IPS-20b (cell line): Measurements from ENCODE around the gene DENND1A.

Source experiments
- H3K27ac ChIP-seq: one replicate; pipeline ENCODE4 v1.5.1; 2013; ENCODE audit warnings: low read length
- H3K27me3 ChIP-seq: 2 replicates; pipeline ENCODE4 v1.6.1; 2013; ENCODE audit warnings: mild to moderate bottlenecking, low read length, inconsistent platforms; ENCODE audit not compliant: insufficient read depth
- H3K36me3 ChIP-seq: 2 replicates; pipeline ENCODE4 v1.6.1; 2013; ENCODE audit warnings: low read depth, mild to moderate bottlenecking, inconsistent platforms, low read length, moderate library complexity; ENCODE audit not compliant: insufficient read depth
- H3K4me1 ChIP-seq: 2 replicates; pipeline ENCODE4 v1.6.1; 2013; ENCODE audit warnings: mild to moderate bottlenecking, control low read depth, inconsistent platforms, low read length, moderate library complexity; ENCODE audit not compliant: insufficient read depth
- H3K4me3 ChIP-seq: 2 replicates; pipeline ENCODE4 v1.5.1; 2013; ENCODE audit warnings: mild to moderate bottlenecking, low read length, inconsistent platforms
- H3K9ac ChIP-seq: 2 replicates; pipeline ENCODE4 v1.6.1; 2013; ENCODE audit warnings: low read depth, mild to moderate bottlenecking, inconsistent platforms, low read length, moderate library complexity
- H3K9me3 ChIP-seq: 2 replicates; pipeline ENCODE4 v1.6.1; 2013; ENCODE audit warnings: mild to moderate bottlenecking, low read depth, low read length, inconsistent platforms; ENCODE audit not compliant: insufficient read depth

The DENND1A gene

GRCh38 chr9:123523845-123524244, 406.1 kb downstream of the DENND1A start:
- H3K9me3 ChIP-seq: no peaks in the 10 kb centered on the region
- no peaks in the 10 kb centered on the region for H3K4me1 ChIP-seq
- H3K4me3 ChIP-seq: no peak overlapping the region
- H3K36me3 ChIP-seq: no peaks in the 10 kb centered on the region
- no peaks in the 10 kb centered on the region for H3K27me3 ChIP-seq
- no peak overlapping the region for H3K9ac ChIP-seq
- H3K27ac ChIP-seq: no peak overlapping the region

- no peaks in the 10 kb centered on the region for H3K36me3 ChIP-seq
- H3K27me3 ChIP-seq: no peaks in the 10 kb centered on the region
- no peak overlapping the region for H3K9ac ChIP-seq
- H3K4me3 ChIP-seq: no peak overlapping the region
- no peak overlapping the region for H3K27ac ChIP-seq
- no peaks in the 10 kb centered on the region for H3K9me3 ChIP-seq
- H3K4me1 ChIP-seq: no peaks in the 10 kb centered on the region
These were observed 406.9 kb downstream of the DENND1A start for GRCh38 chr9:123523001-123523400.

GRCh38 chr9:123522251-123522650, 407.7 kb downstream of the DENND1A start:
- no peak overlapping the region for H3K9ac ChIP-seq
- H3K27ac ChIP-seq: no peak overlapping the region
- H3K36me3 ChIP-seq: no peaks in the 10 kb centered on the region
- H3K27me3 ChIP-seq: no peaks in the 10 kb centered on the region
- no peaks in the 10 kb centered on the region for H3K9me3 ChIP-seq
- H3K4me3 ChIP-seq: no peak overlapping the region
- H3K4me1 ChIP-seq: no peaks in the 10 kb centered on the region

GRCh38 chr9:123518338-123518737, 411.6 kb downstream of the DENND1A start:
- no peak overlapping the region for H3K4me3 ChIP-seq
- no peaks in the 10 kb centered on the region for H3K4me1 ChIP-seq
- no peaks in the 10 kb centered on the region for H3K27me3 ChIP-seq
- H3K27ac ChIP-seq: no peak overlapping the region
- no peaks in the 10 kb centered on the region for H3K36me3 ChIP-seq
- no peak overlapping the region for H3K9ac ChIP-seq
- H3K9me3 ChIP-seq: no peaks in the 10 kb centered on the region

GRCh38 chr9:123517512-123517911, 412.4 kb downstream of the DENND1A start:
- Histone ChIP-seq H3K9ac (no peak overlapping the region), H3K9me3 (no peaks in the 10 kb centered on the region), H3K27ac (no peak overlapping the region), H3K4me3 (no peak overlapping the region), H3K27me3 (no peaks in the 10 kb centered on the region), H3K4me1 (no peaks in the 10 kb centered on the region), H3K36me3 (no peaks in the 10 kb centered on the region)

- no peaks in the 10 kb centered on the region for H3K27me3 ChIP-seq
- H3K9me3 ChIP-seq: no peaks in the 10 kb centered on the region
- no peak overlapping the region for H3K4me3 ChIP-seq
- H3K4me1 ChIP-seq: no peaks in the 10 kb centered on the region
- no peak overlapping the region for H3K27ac ChIP-seq
- H3K9ac ChIP-seq: no peak overlapping the region
- no peaks in the 10 kb centered on the region for H3K36me3 ChIP-seq
These were observed 415.2 kb downstream of the DENND1A start for GRCh38 chr9:123514766-123515165.

- H3K36me3 ChIP-seq: no peaks in the 10 kb centered on the region
- no peaks in the 10 kb centered on the region for H3K9me3 ChIP-seq
- no peak overlapping the region for H3K27ac ChIP-seq
- no peaks in the 10 kb centered on the region for H3K4me1 ChIP-seq
- H3K4me3 ChIP-seq: no peak overlapping the region
- H3K27me3 ChIP-seq: no peaks in the 10 kb centered on the region
- H3K9ac ChIP-seq: no peak overlapping the region
These were observed 416.4 kb downstream of the DENND1A start for GRCh38 chr9:123513554-123513953.

GRCh38 chr9:123511326-123512277, 418.3 kb downstream of the DENND1A start:
- no peak overlapping the region for H3K9ac ChIP-seq
- no peaks in the 10 kb centered on the region for H3K9me3 ChIP-seq
- no peak overlapping the region for H3K27ac ChIP-seq
- no peaks in the 10 kb centered on the region for H3K27me3 ChIP-seq
- H3K4me3 ChIP-seq: no peak overlapping the region
- H3K4me1 ChIP-seq: no peaks in the 10 kb centered on the region
- H3K36me3 ChIP-seq: no peaks in the 10 kb centered on the region

GRCh38 chr9:123509646-123510045, 420.3 kb downstream of the DENND1A start:
- Histone ChIP-seq H3K4me3 (no peak overlapping the region), H3K9ac (no peak overlapping the region), H3K4me1 (no peaks in the 10 kb centered on the region), H3K9me3 (no peaks in the 10 kb centered on the region), H3K27me3 (no peaks in the 10 kb centered on the region), H3K36me3 (no peaks in the 10 kb centered on the region), H3K27ac (no peak overlapping the region)

GRCh38 chr9:123508048-123508447, 421.9 kb downstream of the DENND1A start:
- no peaks in the 10 kb centered on the region for H3K4me1 ChIP-seq
- no peak overlapping the region for H3K27ac ChIP-seq
- H3K9ac ChIP-seq: no peak overlapping the region
- no peak overlapping the region for H3K4me3 ChIP-seq
- H3K27me3 ChIP-seq: no peaks in the 10 kb centered on the region
- H3K36me3 ChIP-seq: no peaks in the 10 kb centered on the region
- no peaks in the 10 kb centered on the region for H3K9me3 ChIP-seq

GRCh38 chr9:123505496-123505895, 424.4 kb downstream of the DENND1A start:
- Histone ChIP-seq H3K27ac (no peak overlapping the region), H3K9me3 (no peaks in the 10 kb centered on the region), H3K27me3 (no peaks in the 10 kb centered on the region), H3K36me3 (no peaks in the 10 kb centered on the region), H3K9ac (no peak overlapping the region), H3K4me1 (no peaks in the 10 kb centered on the region), H3K4me3 (no peak overlapping the region)

GRCh38 chr9:123500336-123500735, 429.6 kb downstream of the DENND1A start:
- H3K36me3 ChIP-seq: no peaks in the 10 kb centered on the region
- H3K4me3 ChIP-seq: no peak overlapping the region
- no peaks in the 10 kb centered on the region for H3K27me3 ChIP-seq
- H3K27ac ChIP-seq: no peak overlapping the region
- no peak overlapping the region for H3K9ac ChIP-seq
- H3K9me3 ChIP-seq: no peaks in the 10 kb centered on the region
- H3K4me1 ChIP-seq: no peaks in the 10 kb centered on the region
